Measurements from ENCODE around the gene GIGYF2. TPM values are rescaled to one million over a fixed set of nuclear protein-coding genes. Genes with fewer than 3 reads are reported as not detected.

Gene GIGYF2
- total RNA-seq, 2 donors from 2014 or later = 62.5 to 72.3 TPM

- TF ChIP-seq CTCF (conservative IDR thresholded peaks at IDR 0.05) = peak; percentile 79
- Histone ChIP-seq H3K27ac (ENCODE audit: low read depth, low read length) (no peak overlapping the region), H3K9me3 (ENCODE audit: control insufficient read depth, low read length) (no peaks in the 10 kb centered on the region), H3K36me3 (ENCODE audit: control insufficient read depth, insufficient read depth, low read length) (peaks cover 67% of the 10 kb centered on the region), H3K9ac (ENCODE audit: extremely low read depth, low read length, poor library complexity, severe bottlenecking) (no peak overlapping the region), H3K4me1 (ENCODE audit: control insufficient read depth, insufficient read depth, low read length) (no peaks in the 10 kb centered on the region), H3K4me3 (ENCODE audit: low read length) (no peak overlapping the region), H3K27me3 (ENCODE audit: control insufficient read depth, insufficient read depth, low read length, poor library complexity, severe bottlenecking) (no peaks in the 10 kb centered on the region)
- 79 to 85% methylated on average over 1 to 3 of the region's 3 CpGs for WGBS, 2 experiments (ENCODE audit: insufficient coverage in 1 of 2, insufficient read length in 1 of 2)
- Mint-ChIP-seq H3K4me3 (no peak overlapping the region), H3K27me3 (ENCODE audit: insufficient read depth) (no peaks in the 10 kb centered on the region), H3K9me3 (no peaks in the 10 kb centered on the region), H3K27ac (no peak overlapping the region), H3K36me3 (ENCODE audit: low read depth) (peaks cover 38% of the 10 kb centered on the region), H3K4me1 (peaks cover 18% of the 10 kb centered on the region)
- peak; percentile 55 for DNase-seq
Measured at GRCh38 chr2:232761301-232761907, 64.3 kb downstream of the GIGYF2 start.

DNA sequence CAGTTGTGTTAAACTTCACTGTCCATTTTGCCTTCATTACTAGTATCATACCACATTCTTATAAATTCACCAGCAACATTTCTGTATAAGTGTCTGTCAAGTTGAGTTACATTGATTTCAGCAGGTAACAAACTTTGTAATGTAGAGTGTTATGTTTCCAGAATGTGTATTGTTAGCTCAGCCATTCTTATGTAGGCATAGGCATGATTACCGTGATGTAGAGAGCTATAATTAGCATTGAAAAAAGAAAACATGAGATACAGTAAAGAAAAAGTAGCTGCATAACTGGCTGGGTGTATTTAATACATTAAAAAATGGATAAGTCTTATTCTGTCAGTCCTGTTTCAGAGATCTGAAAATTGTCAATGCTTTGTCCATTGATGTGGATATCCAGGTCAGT lies 70.7 kb downstream of the GIGYF2 start:
- Mint-ChIP-seq H3K27me3 (ENCODE audit: insufficient read depth) (no peaks in the 10 kb centered on the region), H3K27ac (no peak overlapping the region), H3K4me1 (peaks cover 24% of the 10 kb centered on the region), H3K36me3 (ENCODE audit: low read depth) (peaks cover 53% of the 10 kb centered on the region), H3K4me3 (no peak overlapping the region), H3K9me3 (no peaks in the 10 kb centered on the region)
- H3K9me3 ChIP-seq (ENCODE audit: control insufficient read depth, low read length) = no peaks in the 10 kb centered on the region
- no peaks in the 10 kb centered on the region for H3K27me3 ChIP-seq (ENCODE audit: control insufficient read depth, insufficient read depth, low read length, poor library complexity, severe bottlenecking)
- H3K27ac ChIP-seq (ENCODE audit: low read depth, low read length) = no peak overlapping the region
- H3K4me3 ChIP-seq (ENCODE audit: low read length) = no peak overlapping the region
- TF ChIP-seq CTCF (conservative IDR thresholded peaks at IDR 0.05) = no peak
- no peak for DNase-seq
- WGBS, 2 experiments (ENCODE audit: insufficient coverage in 1 of 2, insufficient read length in 1 of 2) = 94 to 100% methylated on average over 1 of the region's 1 CpG
- H3K4me1 ChIP-seq (ENCODE audit: control insufficient read depth, insufficient read depth, low read length) = peaks cover 10% of the 10 kb centered on the region
- peaks cover 76% of the 10 kb centered on the region for H3K36me3 ChIP-seq (ENCODE audit: control insufficient read depth, insufficient read depth, low read length)
- no peak overlapping the region for H3K9ac ChIP-seq (ENCODE audit: extremely low read depth, low read length, poor library complexity, severe bottlenecking)

DNA sequence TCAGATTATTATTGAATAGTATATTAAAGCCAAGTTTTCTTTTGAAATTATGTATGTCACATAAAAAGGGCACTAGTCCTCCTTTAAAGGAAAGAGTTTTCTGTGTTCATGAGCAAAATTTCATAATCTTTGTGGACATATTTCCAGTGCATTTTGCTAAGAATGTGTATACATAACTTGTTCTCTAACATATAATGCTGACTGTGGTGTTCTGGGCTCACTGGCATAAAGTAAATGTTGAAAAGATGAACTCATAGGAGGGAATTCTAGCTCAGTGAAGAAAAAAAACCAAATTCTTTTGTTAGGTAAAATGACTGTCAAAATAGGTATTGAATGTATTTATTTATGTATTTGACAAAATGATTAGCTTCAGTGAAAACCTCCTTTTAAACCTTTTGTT lies 73.1 kb downstream of the GIGYF2 start:
- Mint-ChIP-seq H3K27ac (no peak overlapping the region), H3K9me3 (no peaks in the 10 kb centered on the region), H3K4me3 (no peak overlapping the region), H3K36me3 (ENCODE audit: low read depth) (peaks cover 42% of the 10 kb centered on the region), H3K27me3 (ENCODE audit: insufficient read depth) (no peaks in the 10 kb centered on the region), H3K4me1 (peaks cover 22% of the 10 kb centered on the region)
- TF ChIP-seq CTCF (conservative IDR thresholded peaks at IDR 0.05) = no peak
- no peak for DNase-seq
- H3K27ac ChIP-seq (ENCODE audit: low read depth, low read length) = no peak overlapping the region
- H3K27me3 ChIP-seq (ENCODE audit: control insufficient read depth, insufficient read depth, low read length, poor library complexity, severe bottlenecking) = no peaks in the 10 kb centered on the region
- H3K36me3 ChIP-seq (ENCODE audit: control insufficient read depth, insufficient read depth, low read length) = peaks cover 57% of the 10 kb centered on the region
- H3K9me3 ChIP-seq (ENCODE audit: control insufficient read depth, low read length) = no peaks in the 10 kb centered on the region
- H3K4me1 ChIP-seq (ENCODE audit: control insufficient read depth, insufficient read depth, low read length) = peaks cover 14% of the 10 kb centered on the region
- no peak overlapping the region for H3K9ac ChIP-seq (ENCODE audit: extremely low read depth, low read length, poor library complexity, severe bottlenecking)
- no peak overlapping the region for H3K4me3 ChIP-seq (ENCODE audit: low read length)
